Psoas muscle (tissue), 8 donors: Measurements from ENCODE around the gene SH3TC1. TPM values are rescaled to one million over a fixed set of nuclear protein-coding genes. Genes with fewer than 3 reads are reported as not detected.

ENCODE experiments used
- ATAC-seq, 4 donors: fragments of 200-7000 bp; cut with Tn5 transposase; one replicate each; pipeline ENCODE4 v1.9.1; 2020; ENCODE audit warnings: moderate library complexity in 3 of 4, mild to moderate bottlenecking in 2 of 4
- DNase-seq, 2 donors: peaks; one replicate each; pipeline ENCODE4 v3.0.0-alpha.2; 2020
- H3K27ac ChIP-seq: fragments of 200-600 bp; one replicate; pipeline ENCODE4 v1.8.0; 2022
- H3K27me3 ChIP-seq, 3 donors: fragments of 200-600 bp in 1 of 3; one replicate each; pipeline versions ENCODE4 v1.6.1 to v1.8.0; 2013 to 2022; ENCODE audit warnings: low read length in 2 of 3, mild to moderate bottlenecking in 2 of 3, moderate library complexity in 1 of 3; ENCODE audit not compliant: insufficient read depth in 3 of 3
- H3K36me3 ChIP-seq, 2 donors: fragments of 200-600 bp in 1 of 2; one replicate each; pipeline versions ENCODE4 v1.6.1 to v1.8.0; 2013 to 2022; ENCODE audit warnings: low read depth in 1 of 2, mild to moderate bottlenecking in 1 of 2, moderate library complexity in 1 of 2; ENCODE audit not compliant: insufficient read depth in 1 of 2
- H3K4me1 ChIP-seq: fragments of 200-600 bp; one replicate; pipeline ENCODE4 v1.8.0; 2022
- H3K4me3 ChIP-seq: fragments of 200-600 bp; one replicate; pipeline ENCODE4 v1.8.0; 2022; ENCODE audit warnings: mild to moderate bottlenecking
- H3K9me3 ChIP-seq: fragments of 200-600 bp; one replicate; pipeline ENCODE4 v1.8.0; 2022
- WGBS, 3 donors: extraction: QIAGEN DNeasy Blood & Tissue Kit; methylation state at CpG; one replicate each; pipeline versions ENCODE4 v1.1.6 to v1.1.7; 2013; 5-methylcytosine and 5-hydroxymethylcytosine counted together
- intact Hi-C, 2 donors: fragments of 100-400 bp; cut with DNase I; formaldehyde crosslinking; loops; one replicate each; pipeline versions ENCODE4 v1.11.0 to v1.14.2; 2022
- polyA plus RNA-seq, 3 donors: library from polyadenylated mRNA; stranded (reverse); fragments of 200-250 nt; gene quantifications; one replicate each; pipeline ENCODE4 v1.2.3, GENCODE V29; 2013
- total RNA-seq, 4 donors: library from RNA; stranded (reverse); fragmentation: NEBNext Ultra II Directional in 2 of 4; extraction: Animal tissue kit (Norgen Biotek cat#: 25700) in 2 of 4; gene quantifications; one replicate each; pipeline versions ENCODE4 v1.2.1 to v1.2.4, GENCODE V29; 2021 to 2023
- TF ChIP-seq, protein P1 (sequence below): fragments of 200-600 bp; IDR thresholded peaks from one replicate; pipeline ENCODE4 v1.8.0; 2022; ENCODE audit warnings: antibody characterized with exemption
- donor health status: healthy with polysubstance abuse.
- donor health status: DM: no; HTN: no; CAD: no; lungs with moderate emphysema.
- donor health status: Bipolar disorder and iron deficiency.
- donor health status: healthy.
- donor health status: DM: yes; HTN: yes; CAD: no.
- donor health status: DM: no; HTN: no; CAD: no.
- donor health status: DM: no; HTN: no; CAD: no.
- donor health status: DM: yes; HTN: yes; CAD: no.

The SH3TC1 gene
- total and polyA plus RNA-seq, 7 donors = 1.9 to 7.9 (median 4.7) TPM

GRCh38 chr4:8194306-8195242 is 4.5 kb upstream of the SH3TC1 start:
- peaks cover 25% of the 10 kb centered on the region for H3K4me1 ChIP-seq
- no peaks in the 10 kb centered on the region for H3K9me3 ChIP-seq
- 75 to 81% (median 80%) methylated on average over 19 of the region's 19 CpGs for WGBS, 3 donors
- TF ChIP-seq, protein P1, sequence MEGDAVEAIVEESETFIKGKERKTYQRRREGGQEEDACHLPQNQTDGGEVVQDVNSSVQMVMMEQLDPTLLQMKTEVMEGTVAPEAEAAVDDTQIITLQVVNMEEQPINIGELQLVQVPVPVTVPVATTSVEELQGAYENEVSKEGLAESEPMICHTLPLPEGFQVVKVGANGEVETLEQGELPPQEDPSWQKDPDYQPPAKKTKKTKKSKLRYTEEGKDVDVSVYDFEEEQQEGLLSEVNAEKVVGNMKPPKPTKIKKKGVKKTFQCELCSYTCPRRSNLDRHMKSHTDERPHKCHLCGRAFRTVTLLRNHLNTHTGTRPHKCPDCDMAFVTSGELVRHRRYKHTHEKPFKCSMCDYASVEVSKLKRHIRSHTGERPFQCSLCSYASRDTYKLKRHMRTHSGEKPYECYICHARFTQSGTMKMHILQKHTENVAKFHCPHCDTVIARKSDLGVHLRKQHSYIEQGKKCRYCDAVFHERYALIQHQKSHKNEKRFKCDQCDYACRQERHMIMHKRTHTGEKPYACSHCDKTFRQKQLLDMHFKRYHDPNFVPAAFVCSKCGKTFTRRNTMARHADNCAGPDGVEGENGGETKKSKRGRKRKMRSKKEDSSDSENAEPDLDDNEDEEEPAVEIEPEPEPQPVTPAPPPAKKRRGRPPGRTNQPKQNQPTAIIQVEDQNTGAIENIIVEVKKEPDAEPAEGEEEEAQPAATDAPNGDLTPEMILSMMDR = no peak
- H3K27ac ChIP-seq = no peak overlapping the region
- ATAC-seq (no peak), DNase-seq (no peak)
- H3K36me3 ChIP-seq = no peaks in the 10 kb centered on the region
- no peak overlapping the region for H3K4me3 ChIP-seq
- intact Hi-C loops = no loop called here
- H3K27me3 ChIP-seq = no peaks in the 10 kb centered on the region

- 63 to 68% (median 68%) methylated on average over 7 of the region's 7 CpGs for WGBS, 3 donors
- no peak overlapping the region for H3K4me3 ChIP-seq
- H3K9me3 ChIP-seq = no peaks in the 10 kb centered on the region
- no peaks in the 10 kb centered on the region for H3K27me3 ChIP-seq
- DNase-seq (no peak), ATAC-seq (no peak)
- TF ChIP-seq, protein P1 = no peak
- no peaks in the 10 kb centered on the region for H3K36me3 ChIP-seq
- no peak overlapping the region for H3K27ac ChIP-seq
- intact Hi-C loops = no loop called here
- peaks cover 17% of the 10 kb centered on the region for H3K4me1 ChIP-seq
Observed at GRCh38 chr4:8195431-8195830, 3.7 kb upstream of the SH3TC1 start.

GRCh38 chr4:8195841-8196458 is 3.1 kb upstream of the SH3TC1 start:
- no peaks in the 10 kb centered on the region for H3K27me3 ChIP-seq
- no peak overlapping the region for H3K4me3 ChIP-seq
- H3K27ac ChIP-seq = no peak overlapping the region
- intact Hi-C loops = no loop called here
- H3K36me3 ChIP-seq = no peaks in the 10 kb centered on the region
- H3K9me3 ChIP-seq = no peaks in the 10 kb centered on the region
- DNase-seq (no peak), ATAC-seq (peak in 3 of 4 donors; percentile 24 to 36 (median 25))
- WGBS, 3 donors = 61 to 74% (median 65%) methylated on average over 20 of the region's 20 CpGs
- H3K4me1 ChIP-seq = peaks cover 12% of the 10 kb centered on the region
- TF ChIP-seq, protein P1 = no peak

DNA sequence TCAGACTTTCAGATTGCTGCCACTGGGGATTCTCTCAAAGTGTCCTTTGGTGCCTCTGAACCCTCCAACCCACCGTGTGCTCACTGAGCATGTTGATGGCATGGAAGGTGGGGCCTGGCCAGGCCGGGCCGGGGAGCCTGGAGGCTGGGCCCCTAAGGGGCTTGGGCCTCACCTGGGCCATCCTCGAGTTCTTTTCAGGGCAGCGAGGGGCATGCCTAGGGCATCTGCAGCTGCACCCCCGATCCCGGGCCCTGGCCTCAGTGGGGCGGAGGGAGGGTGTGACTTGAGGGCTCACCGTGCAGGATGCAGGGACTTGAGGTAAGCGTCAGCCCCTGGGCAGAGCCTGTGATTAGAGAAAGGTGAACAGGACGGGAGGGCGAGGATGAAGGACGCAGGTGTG is 1.6 kb upstream of the SH3TC1 start:
- DNase-seq (no peak), ATAC-seq (no peak)
- H3K4me3 ChIP-seq = no peak overlapping the region
- H3K27me3 ChIP-seq = no peaks in the 10 kb centered on the region
- no peaks in the 10 kb centered on the region for H3K36me3 ChIP-seq
- TF ChIP-seq, protein P1 = no peak
- peaks cover 5% of the 10 kb centered on the region for H3K4me1 ChIP-seq
- H3K27ac ChIP-seq = no peak overlapping the region
- no peaks in the 10 kb centered on the region for H3K9me3 ChIP-seq
- 87 to 91% (median 87%) methylated on average over 13 of the region's 13 CpGs for WGBS, 3 donors
- intact Hi-C loops = no loop called here
